Astrocyte of the hippocampus (primary cell): Measurements from ENCODE around the gene EP300.

Experiments
- DNase-seq: peaks from one replicate; pipeline ENCODE4 v3.0.0; 2011; ENCODE audit warnings: low read depth, low spot score

The EP300 gene

DNA sequence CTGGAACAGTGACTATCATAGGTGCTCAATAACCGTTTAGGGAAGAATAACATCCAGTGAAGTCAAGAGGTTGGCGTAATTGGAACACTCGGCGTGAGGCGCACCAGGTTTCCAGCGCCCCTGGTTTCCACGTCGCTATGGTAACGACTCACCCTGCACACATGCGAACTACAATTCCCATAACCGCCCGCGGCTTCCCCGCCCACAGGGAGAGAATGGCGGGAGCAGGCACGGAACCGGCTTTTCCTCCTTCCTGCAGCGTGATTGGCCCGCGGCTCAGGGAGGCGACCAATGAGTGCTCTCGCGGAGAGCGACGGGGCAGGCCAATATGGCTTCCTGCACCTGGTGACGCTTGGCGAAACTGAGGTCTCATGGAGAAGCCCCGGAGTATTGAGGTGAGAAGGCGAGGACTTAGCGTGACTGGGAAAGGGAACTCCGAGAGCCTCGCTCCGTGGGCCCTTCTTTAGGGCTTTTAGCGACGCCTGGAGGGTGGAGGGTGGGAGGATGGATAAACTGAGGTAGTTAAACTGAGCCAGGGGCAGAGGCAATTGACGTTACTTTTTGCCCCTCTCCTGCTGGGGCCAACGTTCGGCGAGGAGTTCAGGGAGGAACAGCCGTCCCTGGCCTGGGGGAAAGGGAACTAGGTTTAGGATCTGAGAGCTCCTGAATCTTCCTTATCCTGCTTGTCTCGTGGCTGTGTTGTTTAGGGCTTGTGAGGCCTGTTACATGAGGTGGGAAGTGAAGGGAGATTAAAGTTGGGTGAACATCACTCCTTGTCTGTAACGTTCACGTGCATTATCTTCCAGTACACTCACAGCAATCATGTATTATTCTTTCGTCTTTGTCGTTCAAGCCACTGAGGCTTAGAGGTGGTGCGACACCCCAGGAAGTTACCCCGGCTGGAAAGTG is 112.9 kb downstream of the EP300 start, which contains the start of gene L3MBTL2:
Gene L3MBTL2 (plus strand): TSS at position 321 of the 909 bp plus-strand sequence. CDS start 51 bp downstream, at position 372.
- peak; percentile 98 for DNase-seq

- DNase-seq, result no peak
These were observed 114.3 kb downstream of the EP300 start for GRCh38 chr22:41206719-41207118.

DNA sequence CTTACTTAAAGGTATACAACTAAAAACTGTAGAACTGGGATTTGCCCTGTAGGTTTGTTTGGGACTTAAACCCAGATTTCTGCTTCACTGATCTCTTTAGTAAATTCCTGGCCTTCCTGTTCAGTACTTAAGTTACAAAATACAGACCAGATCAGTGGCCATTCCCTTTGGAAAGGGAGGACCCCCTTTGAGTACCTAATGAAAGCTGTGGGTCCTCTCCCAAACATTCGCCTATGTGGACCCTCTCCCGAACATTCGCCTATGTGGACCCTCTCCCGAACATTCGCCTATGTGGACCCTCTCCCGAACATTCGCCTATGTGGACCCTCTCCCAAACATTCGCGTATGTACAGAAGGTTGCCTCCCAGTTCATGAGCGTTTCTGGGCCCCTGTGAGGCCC is 123.0 kb downstream of the EP300 start:
- no peak for DNase-seq

- DNase-seq, result no peak
These were observed 123.5 kb downstream of the EP300 start for GRCh38 chr22:41215926-41216325.

DNA sequence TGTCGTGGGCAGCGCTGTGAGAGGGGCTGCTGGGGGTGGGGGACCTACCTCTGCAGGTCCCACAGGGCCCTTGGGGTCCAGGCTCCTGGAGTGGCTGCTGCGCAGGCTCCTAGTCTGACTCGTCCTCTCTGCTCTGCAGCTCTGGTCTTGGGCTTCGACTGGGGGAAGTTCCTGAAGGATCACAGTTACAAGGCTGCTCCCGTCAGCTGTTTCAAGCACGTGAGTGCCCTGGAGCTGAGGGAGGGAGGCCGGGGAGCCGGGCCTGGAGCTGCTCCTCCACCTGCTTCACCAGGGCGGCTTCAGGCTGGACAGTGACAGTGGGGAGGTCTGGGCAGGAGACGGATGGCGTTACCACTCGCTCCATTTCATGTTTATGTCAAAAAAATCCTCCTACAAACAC is 124.6 kb downstream of the EP300 start:
- peak; percentile 13 for DNase-seq

DNA sequence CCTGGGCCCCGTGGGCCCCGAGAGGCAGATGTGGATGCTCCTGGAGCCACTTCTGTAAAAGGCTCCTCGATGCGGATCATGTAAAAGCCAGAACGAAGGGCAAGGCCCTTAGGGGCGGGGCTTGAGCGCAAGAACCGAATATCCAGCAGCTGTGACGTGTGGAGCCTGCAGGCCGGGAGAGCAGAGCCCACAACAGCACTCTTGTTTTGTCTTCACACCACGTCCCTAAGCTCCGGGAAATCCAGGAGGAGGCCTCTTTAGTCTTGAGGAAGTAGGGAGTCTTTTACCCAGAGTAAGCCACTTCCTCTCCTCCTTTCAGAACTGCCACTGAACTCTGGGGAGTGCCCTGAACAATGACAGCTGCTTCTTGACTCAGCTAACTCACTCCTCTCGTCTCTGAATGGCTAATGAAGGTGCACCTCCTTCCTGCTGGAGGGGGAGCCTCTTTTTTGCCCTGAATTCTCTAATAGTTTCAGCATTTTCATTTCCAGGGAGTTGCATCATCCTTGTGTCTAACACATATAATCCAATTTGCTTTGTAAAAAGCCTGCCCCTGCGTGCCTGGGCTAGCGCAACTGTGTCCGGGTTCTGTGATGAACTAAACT is 125.3 kb downstream of the EP300 start:
- peak; percentile 70 for DNase-seq

DNA sequence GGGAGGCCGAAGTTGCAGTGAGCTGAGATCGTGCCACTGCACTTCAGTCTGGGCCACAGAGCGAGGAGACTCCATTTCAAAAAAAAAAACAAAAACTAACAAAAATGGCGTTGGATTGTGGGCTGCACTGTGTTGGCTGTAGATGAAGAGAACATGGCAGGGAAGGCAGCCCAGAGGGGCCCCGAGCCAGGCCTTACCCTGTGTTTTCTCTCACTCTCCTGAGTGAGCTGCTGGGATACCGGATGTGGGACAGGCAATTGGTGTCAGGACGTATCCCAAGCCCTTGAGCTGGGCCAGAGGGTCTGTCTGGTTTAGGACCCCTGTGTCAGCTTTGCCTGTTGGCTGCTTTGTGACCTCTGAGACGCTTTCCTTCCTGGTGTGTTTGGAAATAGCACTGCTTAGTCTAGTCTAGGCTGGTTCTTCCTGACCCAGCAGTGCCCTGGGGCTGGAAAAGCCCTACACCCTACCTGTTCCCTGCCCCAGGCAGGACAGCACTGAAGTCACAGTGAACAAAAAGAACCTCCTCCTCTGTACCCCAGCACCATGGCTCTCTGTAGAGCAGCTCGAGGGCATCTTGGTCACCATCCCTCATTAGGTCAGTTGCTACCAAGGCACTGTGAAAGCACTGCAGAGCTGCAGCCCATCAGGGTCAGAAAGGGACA is 130.6 kb downstream of the EP300 start:
- no peak for DNase-seq

DNA sequence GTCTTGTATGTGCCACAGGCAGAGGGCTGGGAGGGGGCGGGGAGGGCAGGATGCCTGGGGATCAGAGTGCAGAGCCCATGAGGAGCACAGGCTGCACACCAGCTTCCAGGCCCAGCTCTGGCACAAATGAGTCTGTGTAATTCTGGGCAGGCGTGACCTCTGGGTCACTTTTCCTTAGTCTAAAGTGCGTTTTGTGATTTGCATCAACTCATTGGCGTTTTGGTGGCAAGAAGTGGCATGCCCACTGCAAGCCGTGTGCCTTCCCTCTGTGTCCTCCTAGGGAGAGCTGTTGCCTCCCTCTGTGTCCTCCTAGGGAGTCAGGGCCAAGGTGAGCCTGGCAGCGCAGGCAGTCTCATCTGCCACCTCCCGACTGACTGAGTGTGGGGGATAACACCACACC is 131.1 kb downstream of the EP300 start:
- no peak for DNase-seq

- no peak for DNase-seq
These were observed 134.6 kb downstream of the EP300 start for GRCh38 chr22:41226723-41227655.

DNA sequence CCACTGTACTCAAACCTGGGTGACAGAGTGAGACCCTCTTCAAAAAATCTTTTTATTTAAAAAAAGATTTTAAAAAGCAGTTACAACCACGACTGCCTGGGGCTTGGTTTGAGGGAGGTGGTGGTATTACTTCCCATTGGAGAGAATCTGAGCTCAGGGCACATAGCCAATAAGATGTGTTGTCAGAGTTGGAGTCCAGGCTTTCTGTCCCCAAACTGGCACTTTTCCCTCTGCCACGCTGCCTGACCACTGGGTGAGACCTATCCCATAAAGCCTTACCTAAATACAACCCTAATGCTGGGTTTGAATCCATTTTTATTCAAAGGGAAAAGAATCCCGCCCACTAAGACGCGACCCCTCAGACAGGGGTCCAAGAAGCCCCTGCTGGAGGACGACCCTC is 136.8 kb downstream of the EP300 start:
- no peak for DNase-seq
